Activated T-cell treated with anti-CD3 and anti-CD28 coated beads, Interleukin-2, amount 50 U/mL, for 72 hours (primary cell): ENCODE measurements around the gene GMEB2. TPM values are rescaled to one million over a fixed set of nuclear protein-coding genes. Genes with fewer than 3 reads are reported as not detected.

Source experiments
- ATAC-seq, 2 donors: fragments of 150-1000 bp; cut with Tn5 transposase; replicated peaks in 1 of 2; 2 replicates each; pipeline ENCODE4 v1.10.0; 2021; ENCODE audit warnings: moderate library complexity in 2 of 2, mild to moderate bottlenecking in 1 of 2
- DNase-seq, 2 donors: peaks; one replicate each; pipeline ENCODE4 v3.0.0; 2021 to 2022; ENCODE audit warnings: mixed read lengths in 1 of 2
- H3K27ac Mint-ChIP-seq: one replicate; pipeline ENCODE4 v1.8.0; 2022; ENCODE audit warnings: mild to moderate bottlenecking, moderate library complexity, mixed read lengths
- H3K27me3 Mint-ChIP-seq: one replicate; pipeline ENCODE4 v1.8.0; 2022; ENCODE audit warnings: low read depth, mixed read lengths
- H3K36me3 Mint-ChIP-seq, 2 donors: one replicate each; pipeline ENCODE4 v1.8.0; 2022; ENCODE audit warnings: mixed read lengths in 2 of 2, mild to moderate bottlenecking in 1 of 2; ENCODE audit not compliant: insufficient read depth in 2 of 2
- H3K4me1 Mint-ChIP-seq: one replicate; pipeline ENCODE4 v1.8.0; 2022; ENCODE audit warnings: low read depth, mixed read lengths
- H3K4me3 Mint-ChIP-seq, 2 donors: one replicate each; pipeline ENCODE4 v1.8.0; 2022; ENCODE audit warnings: mild to moderate bottlenecking in 2 of 2, mixed read lengths in 2 of 2, moderate library complexity in 2 of 2
- H3K9me3 Mint-ChIP-seq, 2 donors: one replicate each; pipeline ENCODE4 v1.8.0; 2022; ENCODE audit warnings: mixed read lengths in 2 of 2
- total RNA-seq, 2 donors: library from RNA; stranded (reverse); gene quantifications; one replicate each; pipeline ENCODE4 v1.2.3, GENCODE V29; 2022

Gene GMEB2
- total RNA-seq, 2 donors from 2014 or later, result 17.5 to 22.8 TPM

GRCh38 chr20:63555661-63556381 is 71.1 kb downstream of the GMEB2 start:
- no peak for ATAC-seq
- DNase-seq, result no peak
- Mint-ChIP-seq H3K9me3 (no peaks in the 10 kb centered on the region), H3K27ac (no peak overlapping the region), H3K4me3 (no peak overlapping the region), H3K27me3 (peaks cover 4% of the 10 kb centered on the region), H3K36me3 (no peaks in the 10 kb centered on the region), H3K4me1 (peaks cover 12% of the 10 kb centered on the region)

- no peaks in the 10 kb centered on the region for H3K36me3 Mint-ChIP-seq
- peak overlapping the region; percentile 56 to 73 for H3K4me3 Mint-ChIP-seq
- peaks cover 6% of the 10 kb centered on the region for H3K27me3 Mint-ChIP-seq
- ATAC-seq (no peak), DNase-seq (no peak)
- H3K4me1 Mint-ChIP-seq, result peaks cover 13% of the 10 kb centered on the region
- no peaks in the 10 kb centered on the region for H3K9me3 Mint-ChIP-seq
- no peak overlapping the region for H3K27ac Mint-ChIP-seq
These were observed 72.3 kb downstream of the GMEB2 start for GRCh38 chr20:63554361-63555278.

- Mint-ChIP-seq H3K27me3 (peaks cover 10% of the 10 kb centered on the region), H3K4me1 (peaks cover 18% of the 10 kb centered on the region), H3K9me3 (no peaks in the 10 kb centered on the region), H3K27ac (no peak within 1 kb of the TSS), H3K4me3 (peak within 1 kb of the TSS; percentile 73 to 77), H3K36me3 (no peaks in the 10 kb centered on the region)
- peak; percentile 57 to 60 for DNase-seq
- peak; percentile 36 to 38 for ATAC-seq
These were observed 73.0 kb downstream of the GMEB2 start, which contains the start of gene FNDC11 for GRCh38 chr20:63553933-63554290. Gene FNDC11 (plus strand): TSS chr20:63554159. CDS start chr20:63555664, 1,505 bp downstream.

DNA sequence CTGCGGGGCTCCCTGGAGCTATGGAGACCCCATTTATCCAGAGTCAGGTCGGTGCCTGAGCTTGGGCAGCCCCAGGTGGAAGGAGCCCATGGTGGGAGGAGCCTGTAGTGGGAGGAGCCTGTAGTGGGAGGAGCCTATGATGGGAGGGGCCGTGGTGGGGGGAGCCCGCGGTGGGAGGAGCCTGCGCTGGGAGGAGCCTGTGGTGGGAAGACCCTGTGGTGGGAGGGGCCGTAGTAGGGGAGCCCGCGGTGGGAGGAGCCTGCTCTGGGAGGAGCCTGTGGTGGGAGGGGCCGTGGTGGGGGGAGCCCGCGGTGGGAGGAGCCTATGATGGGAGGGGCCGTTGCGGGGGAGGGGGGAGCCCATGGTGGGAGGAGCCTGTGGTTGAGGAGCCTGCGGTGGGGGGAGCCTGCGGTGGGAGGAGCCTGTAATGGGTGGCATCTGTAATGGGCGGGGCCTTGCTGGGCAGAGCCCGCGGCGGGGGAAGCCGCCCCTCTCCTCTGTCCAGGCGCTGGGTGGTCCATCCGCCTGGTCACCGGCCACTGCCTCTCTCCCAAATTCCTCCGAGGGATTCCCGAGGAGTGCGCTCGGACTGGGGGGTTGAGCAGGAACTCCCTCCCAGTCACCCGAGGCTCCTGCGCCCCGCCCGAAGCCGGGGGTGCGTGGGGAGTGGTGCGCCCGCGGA is 73.5 kb downstream of the GMEB2 start:
- Mint-ChIP-seq H3K36me3 (no peaks in the 10 kb centered on the region), H3K27ac (no peak overlapping the region), H3K9me3 (no peaks in the 10 kb centered on the region), H3K4me1 (peaks cover 18% of the 10 kb centered on the region), H3K27me3 (peaks cover 10% of the 10 kb centered on the region), H3K4me3 (peak overlapping the region; percentile 73 to 77)
- DNase-seq (peak; percentile 93), ATAC-seq (peak; percentile 71 to 76)

GRCh38 chr20:63552481-63553249 is 74.2 kb downstream of the GMEB2 start:
- Mint-ChIP-seq H3K27ac (no peak overlapping the region), H3K9me3 (no peaks in the 10 kb centered on the region), H3K36me3 (no peaks in the 10 kb centered on the region), H3K4me3 (peak overlapping the region; percentile 55 to 70), H3K27me3 (peaks cover 10% of the 10 kb centered on the region), H3K4me1 (peaks cover 18% of the 10 kb centered on the region)
- ATAC-seq (peak; percentile 39 to 42), DNase-seq (peak; percentile 56 to 59)

GRCh38 chr20:63551068-63551467 is 75.8 kb downstream of the GMEB2 start:
- Mint-ChIP-seq H3K4me3 (no peak overlapping the region), H3K36me3 (no peaks in the 10 kb centered on the region), H3K27me3 (peaks cover 10% of the 10 kb centered on the region), H3K4me1 (peaks cover 18% of the 10 kb centered on the region), H3K27ac (no peak overlapping the region), H3K9me3 (no peaks in the 10 kb centered on the region)
- ATAC-seq, result no peak
- DNase-seq, result no peak

DNA sequence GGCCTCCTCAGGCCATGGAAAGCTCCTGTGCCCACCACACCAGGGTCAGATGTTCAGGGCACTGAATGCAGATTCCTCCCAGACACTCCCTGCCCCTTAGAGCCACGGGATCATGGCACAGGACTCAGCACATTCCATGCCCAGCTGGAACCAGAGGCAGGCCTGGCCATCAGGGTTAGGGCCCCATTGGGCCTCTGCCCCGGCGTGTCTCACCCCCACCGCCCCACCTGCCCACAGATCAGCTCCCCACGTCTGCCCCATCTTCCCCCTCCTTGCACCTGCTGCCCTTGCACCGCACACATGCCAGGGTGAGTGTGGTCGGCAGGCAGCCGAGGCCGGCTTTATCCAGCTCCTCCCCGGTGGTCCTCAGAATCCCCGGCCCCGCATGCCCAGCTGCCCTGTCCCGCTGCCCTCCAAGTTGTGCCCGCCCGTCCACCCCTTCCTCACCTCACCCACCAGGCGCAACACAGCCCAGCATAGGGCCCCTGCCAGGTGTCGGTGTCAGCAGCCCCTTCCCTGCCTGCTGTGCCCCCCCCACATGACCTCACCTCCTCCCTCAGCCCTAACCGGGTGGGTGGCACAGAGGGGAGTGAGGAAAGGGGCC is 77.1 kb downstream of the GMEB2 start:
- Mint-ChIP-seq H3K36me3 (no peaks in the 10 kb centered on the region), H3K27ac (no peak overlapping the region), H3K27me3 (peaks cover 10% of the 10 kb centered on the region), H3K9me3 (no peaks in the 10 kb centered on the region), H3K4me1 (peaks cover 18% of the 10 kb centered on the region), H3K4me3 (no peak overlapping the region)
- no peak for ATAC-seq
- no peak for DNase-seq

DNA sequence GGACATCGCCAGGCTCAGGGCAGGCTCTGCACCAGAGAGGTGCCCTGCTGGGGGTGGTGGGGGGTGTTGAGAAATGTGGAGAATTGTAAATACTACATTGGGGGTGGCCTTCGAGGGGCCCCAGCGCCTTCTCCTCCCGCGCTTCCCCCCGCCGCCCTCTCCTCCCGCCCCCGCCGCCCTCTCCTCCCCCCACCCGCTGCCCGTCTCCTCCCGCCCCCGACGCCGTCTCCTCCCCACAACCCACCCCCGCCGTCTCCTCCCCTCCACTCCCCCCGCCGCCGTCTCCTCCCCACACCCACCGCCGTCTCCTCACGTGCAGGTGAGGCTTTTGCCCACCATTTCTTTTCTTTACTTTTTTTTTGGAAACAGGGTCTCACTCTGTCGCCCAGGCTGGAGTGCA is 77.9 kb downstream of the GMEB2 start:
- H3K27ac Mint-ChIP-seq, result no peak overlapping the region
- H3K9me3 Mint-ChIP-seq, result no peaks in the 10 kb centered on the region
- ATAC-seq (no peak), DNase-seq (no peak)
- peaks cover 10% of the 10 kb centered on the region for H3K27me3 Mint-ChIP-seq
- no peak overlapping the region for H3K4me3 Mint-ChIP-seq
- peaks cover 18% of the 10 kb centered on the region for H3K4me1 Mint-ChIP-seq
- H3K36me3 Mint-ChIP-seq, result no peaks in the 10 kb centered on the region

DNA sequence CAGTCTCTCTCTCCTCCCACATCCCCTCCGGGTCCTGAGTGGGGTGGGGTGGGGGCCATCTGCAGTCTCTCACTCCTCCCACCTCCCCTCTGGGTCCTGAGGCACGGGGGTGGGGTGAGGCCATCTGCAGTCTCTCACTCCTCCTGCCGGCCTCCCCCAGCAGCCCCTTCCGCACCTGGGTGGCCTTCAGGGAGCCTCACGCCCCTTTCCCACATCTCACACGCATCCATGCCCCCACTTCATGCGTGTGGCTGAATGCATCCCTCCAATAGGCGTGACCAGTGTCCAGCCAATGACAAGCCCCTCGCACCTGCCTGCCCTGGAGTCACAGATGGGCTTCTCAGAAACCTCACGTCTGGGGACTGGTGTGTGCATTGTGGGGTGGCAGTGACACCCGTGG is 78.4 kb downstream of the GMEB2 start:
- Mint-ChIP-seq H3K27ac (no peak overlapping the region), H3K9me3 (no peaks in the 10 kb centered on the region), H3K4me1 (peaks cover 18% of the 10 kb centered on the region), H3K27me3 (peaks cover 10% of the 10 kb centered on the region), H3K4me3 (no peak overlapping the region), H3K36me3 (no peaks in the 10 kb centered on the region)
- ATAC-seq (no peak), DNase-seq (no peak)

DNA sequence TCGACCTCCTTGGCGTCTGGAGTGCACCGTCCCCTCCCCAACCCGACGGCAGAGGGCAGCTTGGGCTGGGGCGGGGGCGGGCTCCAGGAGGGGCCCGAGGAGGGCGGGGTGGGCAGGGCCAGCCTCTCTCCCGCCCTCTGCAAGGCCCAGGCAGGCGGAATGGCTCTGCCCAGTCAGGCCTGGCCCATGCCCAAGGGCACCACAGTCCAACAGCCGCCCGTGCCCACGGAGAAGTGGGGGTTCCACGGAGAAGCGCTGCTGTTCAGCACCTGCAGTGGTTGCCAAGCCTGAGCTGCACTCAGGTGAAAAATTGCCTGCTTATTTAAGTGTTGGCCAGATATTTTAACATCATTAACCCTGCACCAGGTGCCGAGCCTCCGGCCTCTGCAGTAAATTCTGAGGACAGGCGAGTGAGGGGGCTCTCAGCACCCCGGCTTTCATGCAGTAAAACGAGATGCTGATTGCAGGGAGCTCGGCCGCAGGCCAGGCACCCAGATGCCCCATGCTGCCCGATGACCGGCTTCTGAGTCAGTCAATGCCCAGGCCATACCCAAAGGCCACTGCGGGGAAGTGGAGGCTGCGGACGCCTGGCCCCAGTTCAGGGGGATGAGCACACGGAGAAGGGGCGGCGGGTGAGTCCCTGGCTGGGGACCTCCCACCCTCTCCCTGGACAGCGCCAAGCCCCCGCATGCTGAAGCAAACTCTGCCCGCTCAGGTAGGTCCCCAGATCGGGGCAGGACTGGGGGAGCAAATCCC is 79.0 kb downstream of the GMEB2 start, which contains the start of gene SRMS:
SRMS (minus strand) TSS at position 25 of the 756 bp plus-strand sequence. CDS start 286 bp downstream, outside the sequence.
- H3K9me3 Mint-ChIP-seq, result no peaks in the 10 kb centered on the region
- no peak within 1 kb of the TSS for H3K4me3 Mint-ChIP-seq
- no peak within 1 kb of the TSS for H3K27ac Mint-ChIP-seq
- no peaks in the 10 kb centered on the region for H3K36me3 Mint-ChIP-seq
- H3K4me1 Mint-ChIP-seq, result peaks cover 15% of the 10 kb centered on the region
- no peak for DNase-seq
- H3K27me3 Mint-ChIP-seq, result peaks cover 10% of the 10 kb centered on the region
- ATAC-seq, result no peak

- no peak for DNase-seq
- H3K4me1 Mint-ChIP-seq, result peaks cover 8% of the 10 kb centered on the region
- no peaks in the 10 kb centered on the region for H3K36me3 Mint-ChIP-seq
- no peaks in the 10 kb centered on the region for H3K9me3 Mint-ChIP-seq
- no peak overlapping the region for H3K27ac Mint-ChIP-seq
- H3K27me3 Mint-ChIP-seq, result peaks cover 10% of the 10 kb centered on the region
- no peak for ATAC-seq
- H3K4me3 Mint-ChIP-seq, result no peak overlapping the region
These were observed 79.8 kb downstream of the GMEB2 start for GRCh38 chr20:63546956-63547724.
